ENCODE data around the gene PTPN7. TPM values are rescaled to one million over a fixed set of nuclear protein-coding genes. Genes with fewer than 3 reads are reported as not detected.
A peak's percentile ranks its signal among the peaks of the same experiment; 100 is the strongest.

PTPN7 gene
- total RNA-seq, 2 experiments from 2014 or later: 242 to 255 TPM

- peaks cover 11% of the 10 kb centered on the region for H3K4me1 Mint-ChIP-seq (ENCODE audit: low read depth)
- ChIA-PET CTCF (interaction anchor here (0.9 to 4.2 kb wide), 12 partner anchors 9 to 253 kb away, joined by 3 to 41 read pairs (median 14); partner anchors contain the start of genes ARL8A and ELF3), POLR2A (interaction anchor here (1.4 kb wide), 1 partner anchor 9 kb away, joined by 3 read pairs; no protein-coding TSS in a partner anchor)
- no peak overlapping the region for H3K27ac Mint-ChIP-seq
- no peak for ATAC-seq
- no peaks in the 10 kb centered on the region for H3K9me3 Mint-ChIP-seq (ENCODE audit: insufficient read depth)
- H3K36me3 Mint-ChIP-seq (ENCODE audit: low read depth): peaks cover 18% of the 10 kb centered on the region
- no peaks in the 10 kb centered on the region for H3K27me3 Mint-ChIP-seq (ENCODE audit: low read depth)
- DNase-seq: no peak
- H3K4me3 Mint-ChIP-seq: no peak overlapping the region
Observed at GRCh38 chr1:202133989-202134388, 26.4 kb downstream of the PTPN7 start.

- ATAC-seq (no peak), DNase-seq (no peak)
- H3K27me3 Mint-ChIP-seq (ENCODE audit: low read depth): no peaks in the 10 kb centered on the region
- no peak overlapping the region for H3K27ac Mint-ChIP-seq
- no peak overlapping the region for H3K4me3 Mint-ChIP-seq
- CTCF ChIA-PET: interaction anchor here (1.4 to 4.2 kb wide), 3 partner anchors 10 to 237 kb away, joined by 4 to 16 read pairs (median 6); no protein-coding TSS in a partner anchor
- H3K9me3 Mint-ChIP-seq (ENCODE audit: insufficient read depth): no peaks in the 10 kb centered on the region
- POLR2A ChIA-PET: no interaction called here
- H3K4me1 Mint-ChIP-seq (ENCODE audit: low read depth): peaks cover 9% of the 10 kb centered on the region
- peaks cover 18% of the 10 kb centered on the region for H3K36me3 Mint-ChIP-seq (ENCODE audit: low read depth)
Observed at GRCh38 chr1:202133496-202133895, 26.9 kb downstream of the PTPN7 start.

GRCh38 chr1:202133001-202133400 lies 27.4 kb downstream of the PTPN7 start:
- Mint-ChIP-seq H3K4me1 (ENCODE audit: low read depth) (peaks cover 9% of the 10 kb centered on the region), H3K4me3 (no peak overlapping the region), H3K36me3 (ENCODE audit: low read depth) (peaks cover 16% of the 10 kb centered on the region), H3K27me3 (ENCODE audit: low read depth) (no peaks in the 10 kb centered on the region), H3K27ac (no peak overlapping the region), H3K9me3 (ENCODE audit: insufficient read depth) (no peaks in the 10 kb centered on the region)
- ChIA-PET CTCF (interaction anchor here (1.4 to 4.2 kb wide), 3 partner anchors 10 to 237 kb away, joined by 4 to 16 read pairs (median 6); no protein-coding TSS in a partner anchor), POLR2A (no interaction called here)
- DNase-seq (no peak), ATAC-seq (no peak)

GRCh38 chr1:202131956-202132821 lies 28.2 kb downstream of the PTPN7 start:
- no peaks in the 10 kb centered on the region for H3K9me3 Mint-ChIP-seq (ENCODE audit: insufficient read depth)
- peaks cover 12% of the 10 kb centered on the region for H3K36me3 Mint-ChIP-seq (ENCODE audit: low read depth)
- POLR2A ChIA-PET: interaction anchor here (0.6 to 1.3 kb wide), 2 partner anchors 11 to 164 kb away, joined by 3 to 4 read pairs; no protein-coding TSS in a partner anchor
- H3K4me1 Mint-ChIP-seq (ENCODE audit: low read depth): peaks cover 9% of the 10 kb centered on the region
- ATAC-seq: no peak
- no peak overlapping the region for H3K27ac Mint-ChIP-seq
- no peak overlapping the region for H3K4me3 Mint-ChIP-seq
- DNase-seq: no peak
- CTCF ChIA-PET: interaction anchor here (1.3 to 4.2 kb wide), 4 partner anchors 11 to 236 kb away, joined by 3 to 16 read pairs (median 5); no protein-coding TSS in a partner anchor
- H3K27me3 Mint-ChIP-seq (ENCODE audit: low read depth): peaks cover under 1% of the 10 kb centered on the region

- ATAC-seq (no peak), DNase-seq (no peak)
- H3K27ac Mint-ChIP-seq: no peak overlapping the region
- H3K4me3 Mint-ChIP-seq: no peak overlapping the region
- no peaks in the 10 kb centered on the region for H3K9me3 Mint-ChIP-seq (ENCODE audit: insufficient read depth)
- H3K36me3 Mint-ChIP-seq (ENCODE audit: low read depth): peaks cover 12% of the 10 kb centered on the region
- peaks cover 9% of the 10 kb centered on the region for H3K27me3 Mint-ChIP-seq (ENCODE audit: low read depth)
- peaks cover 9% of the 10 kb centered on the region for H3K4me1 Mint-ChIP-seq (ENCODE audit: low read depth)
- ChIA-PET CTCF (interaction anchor here (1.2 to 1.3 kb wide), 2 partner anchors 24 to 124 kb away, joined by 3 read pairs; no protein-coding TSS in a partner anchor), POLR2A (no interaction called here)
Observed at GRCh38 chr1:202130816-202131522, 29.4 kb downstream of the PTPN7 start.

- peaks cover 9% of the 10 kb centered on the region for H3K27me3 Mint-ChIP-seq (ENCODE audit: low read depth)
- no peak overlapping the region for H3K27ac Mint-ChIP-seq
- DNase-seq (no peak), ATAC-seq (no peak)
- H3K9me3 Mint-ChIP-seq (ENCODE audit: insufficient read depth): no peaks in the 10 kb centered on the region
- CTCF ChIA-PET: interaction anchor here (1.2 kb wide), 1 partner anchor 25 kb away, joined by 3 read pairs; no protein-coding TSS in a partner anchor
- no peak overlapping the region for H3K4me3 Mint-ChIP-seq
- POLR2A ChIA-PET: no interaction called here
- peaks cover 10% of the 10 kb centered on the region for H3K36me3 Mint-ChIP-seq (ENCODE audit: low read depth)
- peaks cover 9% of the 10 kb centered on the region for H3K4me1 Mint-ChIP-seq (ENCODE audit: low read depth)
Observed at GRCh38 chr1:202130297-202130721, 30.1 kb downstream of the PTPN7 start.

GRCh38 chr1:202129453-202130296 lies 30.7 kb downstream of the PTPN7 start:
- POLR2A ChIA-PET: no interaction called here
- ATAC-seq (no peak), DNase-seq (no peak)
- peaks cover 7% of the 10 kb centered on the region for H3K36me3 Mint-ChIP-seq (ENCODE audit: low read depth)
- peak overlapping the region; percentile 39 for H3K27ac Mint-ChIP-seq
- CTCF ChIA-PET: interaction anchor here (1.2 kb wide), 1 partner anchor 25 kb away, joined by 3 read pairs; no protein-coding TSS in a partner anchor
- peaks cover 9% of the 10 kb centered on the region for H3K27me3 Mint-ChIP-seq (ENCODE audit: low read depth)
- H3K4me1 Mint-ChIP-seq (ENCODE audit: low read depth): peaks cover 9% of the 10 kb centered on the region
- no peak overlapping the region for H3K4me3 Mint-ChIP-seq
- H3K9me3 Mint-ChIP-seq (ENCODE audit: insufficient read depth): no peaks in the 10 kb centered on the region

GRCh38 chr1:202127836-202128622 lies 32.4 kb downstream of the PTPN7 start:
- ATAC-seq: no peak
- Mint-ChIP-seq H3K9me3 (ENCODE audit: insufficient read depth) (no peaks in the 10 kb centered on the region), H3K4me1 (ENCODE audit: low read depth) (peaks cover 9% of the 10 kb centered on the region), H3K4me3 (no peak overlapping the region), H3K27me3 (ENCODE audit: low read depth) (peaks cover 9% of the 10 kb centered on the region), H3K27ac (no peak overlapping the region), H3K36me3 (ENCODE audit: low read depth) (no peaks in the 10 kb centered on the region)
- ChIA-PET POLR2A (interaction anchor here (0.5 kb wide), 1 partner anchor 258 kb away, joined by 3 read pairs; no protein-coding TSS in a partner anchor), CTCF (no interaction called here)
- DNase-seq: no peak

GRCh38 chr1:202127061-202127460 lies 33.3 kb downstream of the PTPN7 start:
- H3K9me3 Mint-ChIP-seq (ENCODE audit: insufficient read depth): no peaks in the 10 kb centered on the region
- no peaks in the 10 kb centered on the region for H3K36me3 Mint-ChIP-seq (ENCODE audit: low read depth)
- DNase-seq (no peak), ATAC-seq (no peak)
- ChIA-PET POLR2A (no interaction called here), CTCF (no interaction called here)
- no peak overlapping the region for H3K4me3 Mint-ChIP-seq
- peaks cover 8% of the 10 kb centered on the region for H3K4me1 Mint-ChIP-seq (ENCODE audit: low read depth)
- peaks cover 9% of the 10 kb centered on the region for H3K27me3 Mint-ChIP-seq (ENCODE audit: low read depth)
- no peak overlapping the region for H3K27ac Mint-ChIP-seq

- DNase-seq (no peak), ATAC-seq (no peak)
- H3K27me3 Mint-ChIP-seq (ENCODE audit: low read depth): peaks cover 9% of the 10 kb centered on the region
- no peak overlapping the region for H3K4me3 Mint-ChIP-seq
- ChIA-PET POLR2A (no interaction called here), CTCF (interaction anchor here (1.5 kb wide), 1 partner anchor 9 kb away, joined by 6 read pairs; no protein-coding TSS in a partner anchor)
- H3K9me3 Mint-ChIP-seq (ENCODE audit: insufficient read depth): no peaks in the 10 kb centered on the region
- H3K36me3 Mint-ChIP-seq (ENCODE audit: low read depth): no peaks in the 10 kb centered on the region
- peaks cover 2% of the 10 kb centered on the region for H3K4me1 Mint-ChIP-seq (ENCODE audit: low read depth)
- H3K27ac Mint-ChIP-seq: no peak overlapping the region
Observed at GRCh38 chr1:202126426-202126825, 34.0 kb downstream of the PTPN7 start.
